Endodermal cell (in vitro differentiated cells): ENCODE results near the gene CELF1. TPM values are rescaled to one million over a fixed set of nuclear protein-coding genes. Genes with fewer than 3 reads are reported as not detected.
"Not testable (repeated sequence)": the region's sequence is repeated elsewhere in the genome, so short reads cannot be mapped to it uniquely, and the experiment has no call there.

ENCODE experiments used
- DNase-seq: peaks from one replicate; pipeline ENCODE4 v3.0.0-alpha.2; 2017
- H3K27ac ChIP-seq: 2 replicates; pipeline ENCODE4 v1.5.1; 2013; ENCODE audit warnings: mild to moderate bottlenecking, low read depth, low read length, moderate library complexity
- H3K27me3 ChIP-seq: 2 replicates; pipeline ENCODE4 v1.6.1; 2013; ENCODE audit warnings: mild to moderate bottlenecking, low read length, moderate library complexity; ENCODE audit not compliant: insufficient read depth, control insufficient read depth, poor library complexity, severe bottlenecking
- H3K36me3 ChIP-seq: 2 replicates; pipeline ENCODE4 v1.7.0; 2013; ENCODE audit warnings: mild to moderate bottlenecking, low read length, moderate library complexity; ENCODE audit not compliant: control insufficient read depth, insufficient read depth
- H3K4me1 ChIP-seq: one replicate; pipeline ENCODE4 v1.7.0; 2013; ENCODE audit warnings: low read length; ENCODE audit not compliant: control insufficient read depth, insufficient read depth
- H3K4me3 ChIP-seq: 2 replicates; pipeline ENCODE4 v1.5.1; 2013; ENCODE audit warnings: mild to moderate bottlenecking, low read length, moderate library complexity
- H3K9ac ChIP-seq: 2 replicates; pipeline ENCODE4 v1.6.1; 2013; ENCODE audit warnings: mild to moderate bottlenecking, low read length, moderate library complexity; ENCODE audit not compliant: poor library complexity, severe bottlenecking; ENCODE audit errors: extremely low read depth
- H3K9me3 ChIP-seq: 2 replicates; pipeline ENCODE4 v1.6.1; 2013; ENCODE audit warnings: mild to moderate bottlenecking, low read length, moderate library complexity; ENCODE audit not compliant: control insufficient read depth
- H3K27ac Mint-ChIP-seq: 2 replicates; pipeline ENCODE4 v1.8.0; 2020; ENCODE audit warnings: mixed read lengths
- H3K27me3 Mint-ChIP-seq: 2 replicates; pipeline ENCODE4 v1.8.0; 2021; ENCODE audit warnings: mild to moderate bottlenecking, mixed read lengths; ENCODE audit not compliant: insufficient read depth
- H3K36me3 Mint-ChIP-seq: 2 replicates; pipeline ENCODE4 v1.8.0; 2020; ENCODE audit warnings: low read depth, mixed read lengths
- H3K4me1 Mint-ChIP-seq: 2 replicates; pipeline ENCODE4 v1.8.0; 2020; ENCODE audit warnings: mixed read lengths
- H3K4me3 Mint-ChIP-seq: 2 replicates; pipeline ENCODE4 v1.8.0; 2020; ENCODE audit warnings: mild to moderate bottlenecking, moderate library complexity, mixed read lengths
- H3K9me3 Mint-ChIP-seq: 2 replicates; pipeline ENCODE4 v1.8.0; 2020; ENCODE audit warnings: mild to moderate bottlenecking, mixed read lengths
- CTCF ChIP-seq: fragments of 200-600 bp; sonication (generic); conservative IDR thresholded peaks from 2 replicates; pipeline ENCODE4 v1.5.0; 2021; ENCODE audit warnings: antibody characterized with exemption, mild to moderate bottlenecking
- WGBS, 2 experiments: methylation state at CpG; one replicate each; pipeline versions ENCODE4 v1.1.5 to v1.1.7; 2013; ENCODE audit warnings: missing lambda C conversion rate in 2 of 2, mixed read lengths in 1 of 2; ENCODE audit not compliant: insufficient coverage in 1 of 2, insufficient read length in 1 of 2; 5-methylcytosine and 5-hydroxymethylcytosine counted together
- total RNA-seq, 2 donors: library from RNA; stranded (reverse); fragmentation: NEBNext Ultra II Directional in 1 of 2; extraction: Animal tissue kit (Norgen Biotek cat#: 25700) in 1 of 2; gene quantifications; 2 replicates in 1 of 2; 3 replicates in 1 of 2; pipeline ENCODE4 v1.2.1, GENCODE V29; 2021

The CELF1 gene
- total RNA-seq, 2 donors from 2014 or later = 202 to 205 TPM

DNA sequence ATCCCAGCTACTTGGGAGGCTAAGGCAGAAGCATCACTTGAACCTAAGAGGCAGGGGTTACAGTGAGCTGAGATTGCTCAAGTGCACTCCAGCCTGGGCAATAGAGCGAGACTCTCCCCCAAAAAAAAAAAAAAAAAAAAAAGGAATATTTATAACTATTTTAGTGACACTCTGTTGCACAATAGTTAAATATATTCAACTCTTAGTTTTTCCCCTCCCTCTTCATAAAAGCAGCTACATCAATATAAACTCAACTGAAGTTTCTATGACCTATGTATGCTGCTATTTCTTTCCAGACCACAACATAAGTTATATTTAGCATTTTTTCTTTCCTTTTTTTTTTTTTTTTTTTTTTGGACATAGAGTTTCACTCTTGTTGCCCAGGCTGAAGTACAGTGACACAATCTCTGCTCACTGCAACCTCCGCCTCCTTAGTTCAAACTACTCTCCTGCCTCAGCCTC is 19.2 kb downstream of the CELF1 start:
- H3K9me3 ChIP-seq = no peaks in the 10 kb centered on the region
- H3K4me3 Mint-ChIP-seq = no peak overlapping the region
- H3K27me3 ChIP-seq = no peaks in the 10 kb centered on the region
- H3K27me3 Mint-ChIP-seq = no peaks in the 10 kb centered on the region
- no peaks in the 10 kb centered on the region for H3K4me1 ChIP-seq
- H3K9ac ChIP-seq = no peak overlapping the region
- no peaks in the 10 kb centered on the region for H3K9me3 Mint-ChIP-seq
- H3K27ac ChIP-seq = no peak overlapping the region
- H3K4me3 ChIP-seq = no peak overlapping the region
- peaks cover 27% of the 10 kb centered on the region for H3K36me3 Mint-ChIP-seq
- peaks cover 58% of the 10 kb centered on the region for H3K36me3 ChIP-seq
- WGBS, 2 experiments = 93% methylated on average over 1 of the region's 2 CpGs; no CpG with 5 or more reads in 1 of the 2 experiments
- TF ChIP-seq CTCF = no peak
- no peak for DNase-seq
- no peak overlapping the region for H3K27ac Mint-ChIP-seq
- peaks cover 4% of the 10 kb centered on the region for H3K4me1 Mint-ChIP-seq

DNA sequence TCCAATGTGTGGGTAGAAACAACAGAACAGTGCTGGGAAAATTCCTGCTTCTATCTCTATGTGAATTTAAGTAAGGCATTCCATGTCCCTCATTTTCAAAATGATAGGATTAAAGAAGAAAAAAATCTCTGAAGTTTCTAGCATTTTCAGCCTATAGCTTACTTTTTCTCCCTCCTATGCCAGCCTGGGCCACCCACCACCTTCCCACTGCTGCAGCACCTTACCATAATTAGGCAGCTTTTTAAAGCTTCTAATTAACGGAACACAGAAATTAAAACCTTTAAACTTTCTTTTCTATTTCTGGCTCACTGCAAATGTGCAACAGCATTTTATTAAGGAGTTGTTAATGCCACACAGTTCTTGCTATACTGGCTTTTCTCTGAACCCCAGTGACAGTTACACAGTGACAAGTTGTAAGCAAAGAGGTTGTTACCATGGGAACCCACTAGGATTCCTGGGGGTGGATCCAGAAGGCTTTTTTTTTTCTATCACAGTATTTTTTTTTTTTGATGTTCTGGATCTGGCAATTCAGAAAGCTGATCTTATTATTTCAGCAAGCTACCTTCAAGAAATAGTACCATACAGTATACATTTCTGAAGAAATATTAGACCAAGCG is 20.2 kb downstream of the CELF1 start:
- DNase-seq = no peak
- Histone ChIP-seq H3K27me3 (no peaks in the 10 kb centered on the region), H3K4me3 (no peak overlapping the region), H3K36me3 (peaks cover 57% of the 10 kb centered on the region), H3K9ac (no peak overlapping the region), H3K27ac (no peak overlapping the region), H3K4me1 (no peaks in the 10 kb centered on the region), H3K9me3 (no peaks in the 10 kb centered on the region)
- Mint-ChIP-seq H3K27ac (peak overlapping the region; percentile 55), H3K27me3 (no peaks in the 10 kb centered on the region), H3K36me3 (peaks cover 28% of the 10 kb centered on the region), H3K4me1 (peaks cover 3% of the 10 kb centered on the region), H3K4me3 (no peak overlapping the region), H3K9me3 (no peaks in the 10 kb centered on the region)
- WGBS, 2 experiments = 90 to 100% methylated on average over 1 to 2 of the region's 2 CpGs
- TF ChIP-seq CTCF = no peak

- Mint-ChIP-seq H3K9me3 (no peaks in the 10 kb centered on the region), H3K4me1 (peaks cover 10% of the 10 kb centered on the region), H3K27me3 (no peaks in the 10 kb centered on the region), H3K27ac (peak overlapping the region; percentile 65), H3K36me3 (peaks cover 22% of the 10 kb centered on the region), H3K4me3 (no peak overlapping the region)
- Histone ChIP-seq H3K27me3 (no peaks in the 10 kb centered on the region), H3K4me1 (no peaks in the 10 kb centered on the region), H3K4me3 (no peak overlapping the region), H3K9ac (no peak overlapping the region), H3K36me3 (peaks cover 53% of the 10 kb centered on the region), H3K27ac (no peak overlapping the region), H3K9me3 (no peaks in the 10 kb centered on the region)
- TF ChIP-seq CTCF = no peak
- WGBS, 2 experiments = 92 to 96% methylated on average over 3 of the region's 3 CpGs
- no peak for DNase-seq
These were observed 21.3 kb downstream of the CELF1 start for GRCh38 chr11:47531666-47532065.

DNA sequence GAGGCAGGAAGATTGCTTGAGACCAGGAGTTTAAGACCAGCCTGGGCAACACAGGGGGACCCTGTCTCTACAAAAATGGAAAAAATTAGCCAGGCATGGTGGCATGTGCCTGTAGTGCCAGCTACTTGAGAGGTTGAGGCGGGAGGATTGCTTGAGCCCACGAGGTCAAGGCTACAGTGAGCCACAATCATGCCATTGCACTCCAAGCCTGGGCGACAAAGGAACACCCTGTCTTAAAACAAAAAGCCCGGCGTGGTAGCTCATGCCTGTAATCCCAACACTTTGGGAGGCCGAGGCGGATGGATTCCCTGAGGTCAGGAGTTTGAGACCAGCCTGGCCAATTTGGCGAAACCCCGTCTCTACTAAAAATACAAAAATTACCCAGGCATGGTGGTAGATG is 22.2 kb downstream of the CELF1 start:
- not testable (repeated sequence) for H3K27ac ChIP-seq
- H3K4me1 Mint-ChIP-seq = peaks cover 16% of the 10 kb centered on the region

More for the DNA sequence above, 22.2 kb downstream of the CELF1 start:
- not testable (repeated sequence) for H3K27me3 ChIP-seq, H3K4me3 ChIP-seq, DNase-seq, H3K4me1 ChIP-seq, H3K27me3 Mint-ChIP-seq, H3K9ac ChIP-seq, H3K9me3 Mint-ChIP-seq, H3K27ac Mint-ChIP-seq, H3K4me3 Mint-ChIP-seq, H3K9me3 ChIP-seq
- 95 to 96% methylated on average over 8 to 9 of the region's 9 CpGs for WGBS, 2 experiments
- H3K36me3 Mint-ChIP-seq = peaks cover 16% of the 10 kb centered on the region
- peaks cover 49% of the 10 kb centered on the region for H3K36me3 ChIP-seq
